Lower lobe of right lung (tissue), 2 donors: ENCODE measurements around the gene ADAM12. TPM values are rescaled to one million over a fixed set of nuclear protein-coding genes. Genes with fewer than 3 reads are reported as not detected.
A peak's percentile ranks its signal among the peaks of the same experiment; 100 is the strongest.

Source experiments
- ATAC-seq, 2 donors: fragments of 200-7000 bp; cut with Tn5 transposase; one replicate each; pipeline ENCODE4 v1.9.1; 2020 to 2022; ENCODE audit warnings: mild to moderate bottlenecking in 2 of 2, moderate library complexity in 2 of 2
- DNase-seq: peaks from one replicate; pipeline ENCODE4 v3.0.0-alpha.2; 2020
- H3K27ac ChIP-seq: fragments of 200-600 bp; one replicate; pipeline ENCODE4 v1.8.0; 2022
- H3K27me3 ChIP-seq: fragments of 200-600 bp; one replicate; pipeline ENCODE4 v1.8.0; 2022; ENCODE audit warnings: low read depth
- H3K36me3 ChIP-seq: fragments of 200-600 bp; one replicate; pipeline ENCODE4 v1.8.0; 2022; ENCODE audit warnings: mild to moderate bottlenecking
- H3K4me1 ChIP-seq: fragments of 200-600 bp; one replicate; pipeline ENCODE4 v1.8.0; 2022
- H3K4me3 ChIP-seq: fragments of 200-600 bp; one replicate; pipeline ENCODE4 v1.8.0; 2022; ENCODE audit warnings: mild to moderate bottlenecking
- H3K9me3 ChIP-seq: fragments of 200-600 bp; one replicate; pipeline ENCODE4 v1.8.0; 2022
- CTCF ChIP-seq: fragments of 200-600 bp; IDR thresholded peaks from one replicate; pipeline ENCODE4 v1.8.0; 2022; ENCODE audit warnings: antibody characterized with exemption, mild to moderate bottlenecking
- intact Hi-C: fragments of 100-400 bp; cut with DNase I; formaldehyde crosslinking; loops from one replicate; pipeline ENCODE4 v1.11.0; 2022
- total RNA-seq: library from RNA; stranded (reverse); fragmentation: NEBNext Ultra II Directional; extraction: Animal tissue kit (Norgen Biotek cat#: 25700); gene quantifications from one replicate; pipeline ENCODE4 v1.2.1, GENCODE V29; 2021
- donor health status: DM: no; HTN: yes; CAD: no; lungs with severe emphysema.

Gene ADAM12
- total RNA-seq, 1 donor from 2014 or later: 0.92 TPM

- ATAC-seq (peak in 1 of 2 donors; percentile 47), DNase-seq (no peak)
- no peaks in the 10 kb centered on the region for H3K4me1 ChIP-seq
- intact Hi-C loops: no loop called here
- H3K4me3 ChIP-seq: no peak overlapping the region
- no peaks in the 10 kb centered on the region for H3K9me3 ChIP-seq
- no peaks in the 10 kb centered on the region for H3K27me3 ChIP-seq
- H3K36me3 ChIP-seq: no peaks in the 10 kb centered on the region
- no peak for TF ChIP-seq CTCF
- H3K27ac ChIP-seq: no peak overlapping the region
Observed at GRCh38 chr10:126373147-126373546, 15.1 kb downstream of the ADAM12 start.

- H3K4me1 ChIP-seq: no peaks in the 10 kb centered on the region
- H3K27me3 ChIP-seq: no peaks in the 10 kb centered on the region
- no peak for DNase-seq
- TF ChIP-seq CTCF: no peak
- no peak overlapping the region for H3K27ac ChIP-seq
- intact Hi-C loops: no loop called here
- H3K9me3 ChIP-seq: no peaks in the 10 kb centered on the region
- no peak for ATAC-seq
- H3K4me3 ChIP-seq: no peak overlapping the region
- no peaks in the 10 kb centered on the region for H3K36me3 ChIP-seq
Observed at GRCh38 chr10:126372396-126372795, 15.9 kb downstream of the ADAM12 start.

GRCh38 chr10:126369125-126369710 is 19.1 kb downstream of the ADAM12 start:
- Histone ChIP-seq H3K36me3 (no peaks in the 10 kb centered on the region), H3K27me3 (no peaks in the 10 kb centered on the region), H3K4me3 (no peak overlapping the region), H3K27ac (no peak overlapping the region), H3K9me3 (no peaks in the 10 kb centered on the region), H3K4me1 (no peaks in the 10 kb centered on the region)
- ATAC-seq: no peak
- intact Hi-C loops: no loop called here
- no peak for DNase-seq
- TF ChIP-seq CTCF: no peak

GRCh38 chr10:126357169-126357568 is 31.1 kb downstream of the ADAM12 start:
- TF ChIP-seq CTCF: no peak
- H3K4me3 ChIP-seq: no peak overlapping the region
- DNase-seq: no peak
- no peaks in the 10 kb centered on the region for H3K4me1 ChIP-seq
- ATAC-seq: no peak
- peaks cover 29% of the 10 kb centered on the region for H3K9me3 ChIP-seq
- H3K36me3 ChIP-seq: no peaks in the 10 kb centered on the region
- no peaks in the 10 kb centered on the region for H3K27me3 ChIP-seq
- no peak overlapping the region for H3K27ac ChIP-seq
- intact Hi-C loops: no loop called here

GRCh38 chr10:126353666-126354065 is 34.6 kb downstream of the ADAM12 start:
- DNase-seq: no peak
- intact Hi-C loops: no loop called here
- no peak for TF ChIP-seq CTCF

More at GRCh38 chr10:126353666-126354065, 34.6 kb downstream of the ADAM12 start:
- Histone ChIP-seq H3K4me1 (no peaks in the 10 kb centered on the region), H3K9me3 (peaks cover 17% of the 10 kb centered on the region), H3K36me3 (no peaks in the 10 kb centered on the region), H3K4me3 (no peak overlapping the region), H3K27ac (no peak overlapping the region), H3K27me3 (no peaks in the 10 kb centered on the region)
- ATAC-seq: no peak
